HCT116 (cell line): ENCODE results near the gene TSKU. TPM values are rescaled to one million over a fixed set of nuclear protein-coding genes. Genes with fewer than 3 reads are reported as not detected.

Source experiments
- ATAC-seq: fragments of 200-7000 bp; cut with Tn5 transposase; 2 replicates; pipeline ENCODE4 v1.9.1; 2020; ENCODE audit warnings: mild to moderate bottlenecking, moderate library complexity
- BruUV-seq: library from RNA; stranded (reverse); fragments of 400-500 nt; replicated peaks from 2 replicates; lab custom pipeline; 2021; lab: Mats Ljungman, UMichigan
- CTCF ChIA-PET: fragments of 300-600 bp; sonication (Branson Sonifier 250); formaldehyde crosslinking; loops from one replicate; lab custom pipeline; 2021; ENCODE audit warnings: antibody characterized with exemption; lab: Charles Lee
- POLR2A ChIA-PET: fragments of 300-600, 350-600 bp; sonication (Branson Sonifier 250); formaldehyde crosslinking; loops from one replicate; lab custom pipeline; 2021; ENCODE audit warnings: antibody characterized with exemption; lab: Charles Lee
- RAD21 ChIA-PET, 2 experiments: fragments of 300-600 bp; sonication (Branson Sonifier 250); formaldehyde crosslinking; loops; one replicate each; lab custom pipeline; 2023; ENCODE audit warnings: low total read pairs in 2 of 2; ENCODE audit not compliant: uncharacterized antibody in 2 of 2, unreplicated experiment in 2 of 2, low non-redundant PET in 1 of 2; lab: Charles Lee
- DNase-seq: peaks from one replicate; pipeline ENCODE4 v3.0.0-alpha.2; 2010; ENCODE audit warnings: low read depth, low spot score
- H2AFZ ChIP-seq: fragments of 200-600 bp; shearing (Covaris generic), sonication (generic); 2 replicates; pipeline ENCODE4 v1.6.1; 2017; ENCODE audit warnings: low read depth, mixed run types, mixed read lengths, antibody characterized with exemption, low read length; ENCODE audit not compliant: poor library complexity, severe bottlenecking
- H3K27ac ChIP-seq: 2 replicates; pipeline ENCODE4 v1.5.1; 2012; ENCODE audit warnings: low read depth, low read length
- H3K27me3 ChIP-seq: fragments of 200-600 bp; sonication (generic); 2 replicates; pipeline ENCODE4 v1.6.1; 2016; ENCODE audit warnings: mixed run types, low read length, mixed read lengths; ENCODE audit not compliant: insufficient read depth
- H3K36me3 ChIP-seq, 2 experiments: fragments of 200-500 bp in 1 of 2; fragments of 200-600 bp in 1 of 2; sonication (Bioruptor generic) in 1 of 2; sonication (generic) in 1 of 2; 2 replicates each; pipeline versions ENCODE4 v1.5.1 to v1.6.1; 2014 to 2016; ENCODE audit warnings: low read length in 2 of 2, inconsistent platforms in 1 of 2, mixed read lengths in 1 of 2, mixed run types in 1 of 2; ENCODE audit not compliant: insufficient read depth in 2 of 2, control insufficient read depth in 1 of 2
- H3K4me1 ChIP-seq, 2 experiments: fragments of 200-600 bp in 1 of 2; sonication (generic) in 1 of 2; 2 replicates each; pipeline versions ENCODE4 v1.5.1 to v1.6.1; 2012 to 2017; ENCODE audit warnings: low read length in 2 of 2, inconsistent platforms in 1 of 2, mild to moderate bottlenecking in 1 of 2, mixed read lengths in 1 of 2, mixed run types in 1 of 2, moderate library complexity in 1 of 2; ENCODE audit not compliant: insufficient read depth in 2 of 2, control insufficient read depth in 1 of 2
- H3K4me2 ChIP-seq: fragments of 200-600 bp; sonication (generic); 2 replicates; pipeline ENCODE4 v1.6.1; 2017; ENCODE audit warnings: mixed run types, low read length, mixed read lengths
- H3K4me3 ChIP-seq, 2 experiments: fragments of 200-600 bp in 1 of 2; sonication (generic) in 1 of 2; replicated peaks in 1 of 2; 2 replicates each; pipeline ENCODE4 v1.5.1; 2011 to 2016; ENCODE audit warnings: low read length in 2 of 2, control low read depth in 1 of 2, low read depth in 1 of 2, mild to moderate bottlenecking in 1 of 2, mixed read lengths in 1 of 2, mixed run types in 1 of 2
- H3K79me2 ChIP-seq: fragments of 200-600 bp; sonication (generic); 2 replicates; pipeline ENCODE4 v1.6.1; 2017; ENCODE audit warnings: mild to moderate bottlenecking, mixed run types, low read length, moderate library complexity, mixed read lengths; ENCODE audit not compliant: insufficient read depth
- H3K9ac ChIP-seq: fragments of 200-600 bp; sonication (generic); 2 replicates; pipeline ENCODE4 v1.6.1; 2016; ENCODE audit warnings: low read length, mixed read lengths
- H3K9me2 ChIP-seq: fragments of 200-600 bp; sonication (generic), shearing (Covaris generic); 2 replicates; pipeline ENCODE4 v1.6.1; 2017; ENCODE audit warnings: mixed run types, mild to moderate bottlenecking, moderate library complexity; ENCODE audit not compliant: insufficient read depth
- H3K9me3 ChIP-seq, 2 experiments: fragments of 200-500 bp in 1 of 2; fragments of 200-600 bp in 1 of 2; sonication (Bioruptor generic) in 1 of 2; sonication (generic) in 1 of 2; 2 replicates each; pipeline ENCODE4 v1.6.1; 2014 to 2017; ENCODE audit warnings: low read length in 2 of 2, mixed read lengths in 2 of 2, inconsistent platforms in 1 of 2, low read depth in 1 of 2, mild to moderate bottlenecking in 1 of 2, mixed run types in 1 of 2, moderate library complexity in 1 of 2; ENCODE audit not compliant: control insufficient read depth in 1 of 2, insufficient read depth in 1 of 2
- H4K20me1 ChIP-seq: fragments of 200-600 bp; sonication (generic), shearing (Covaris generic); 2 replicates; pipeline ENCODE4 v1.6.1; 2017; ENCODE audit warnings: mixed run types, mild to moderate bottlenecking, moderate library complexity; ENCODE audit not compliant: insufficient read depth
- CBX3 ChIP-seq: IDR thresholded peaks from 2 replicates; pipeline ENCODE4 v1.6.1; 2012; ENCODE audit warnings: low read depth
- CTCF ChIP-seq, 3 experiments: fragments of 200-600 bp in 1 of 3; sonication (generic) in 1 of 3; IDR thresholded peaks in 2 of 3; conservative IDR thresholded peaks in 1 of 3; 2 replicates each; pipeline ENCODE4 v1.5.1; 2012 to 2017; ENCODE audit warnings: low read depth in 2 of 3, low read length in 2 of 3, antibody characterized with exemption in 1 of 3, borderline replicate concordance in 1 of 3, control low read depth in 1 of 3, mild to moderate bottlenecking in 1 of 3, mixed read lengths in 1 of 3, mixed run types in 1 of 3, moderate library complexity in 1 of 3; ENCODE audit not compliant: insufficient read depth in 1 of 3
- EGR1 ChIP-seq: IDR thresholded peaks from 2 replicates; pipeline ENCODE4 v1.6.1; 2012; ENCODE audit warnings: low read depth
- ELF1 ChIP-seq: IDR thresholded peaks from 2 replicates; pipeline ENCODE4 v1.6.1; 2012; ENCODE audit warnings: low read depth, borderline replicate concordance
- EZH2 ChIP-seq: fragments of 200-600 bp; sonication (generic); IDR thresholded peaks from 2 replicates; pipeline ENCODE4 v1.6.1; 2017; ENCODE audit warnings: antibody characterized with exemption, mixed run types
- EZH2phosphoT487 ChIP-seq: fragments of 200-600 bp; IDR thresholded peaks from 2 replicates; pipeline ENCODE4 v1.6.1; 2018; ENCODE audit warnings: antibody characterized with exemption, borderline replicate concordance
- FOSL1 ChIP-seq: IDR thresholded peaks from 2 replicates; pipeline ENCODE4 v1.6.1; 2012; ENCODE audit warnings: low read depth
- POLR2A ChIP-seq: IDR thresholded peaks from 2 replicates; pipeline ENCODE4 v1.7.0; 2011; ENCODE audit warnings: borderline replicate concordance; ENCODE audit not compliant: insufficient read depth, insufficient read length; ENCODE audit errors: extremely low read depth
- POLR2AphosphoS5 ChIP-seq: IDR thresholded peaks from 2 replicates; pipeline ENCODE4 v1.6.1; 2011; ENCODE audit warnings: mild to moderate bottlenecking, low read depth, low read length, moderate library complexity
- RAD21 ChIP-seq: IDR thresholded peaks from 2 replicates; pipeline ENCODE4 v1.6.1; 2012; ENCODE audit warnings: low read depth, mild to moderate bottlenecking
- SIN3A ChIP-seq: IDR thresholded peaks from 2 replicates; pipeline ENCODE4 v1.6.1; 2012; ENCODE audit warnings: low read depth
- SP1 ChIP-seq: IDR thresholded peaks from 2 replicates; pipeline ENCODE4 v1.6.1; 2012; ENCODE audit warnings: low read depth
- SRF ChIP-seq: IDR thresholded peaks from 2 replicates; pipeline ENCODE4 v1.6.1; 2012; ENCODE audit warnings: low read depth
- ZFX ChIP-seq: fragments of 450-650 bp; IDR thresholded peaks from 2 replicates; pipeline ENCODE4 v1.6.1; 2017
- ZNF274 ChIP-seq: fragments of 200-500 bp; sonication (Bioruptor generic); IDR thresholded peaks from 2 replicates; pipeline ENCODE4 v1.6.1; 2014; ENCODE audit warnings: mild to moderate bottlenecking, low read depth, low read length, inconsistent platforms
- intact Hi-C: fragments of 100-400 bp; cut with micrococcal nuclease; formaldehyde crosslinking; loops from 2 replicates; pipeline ENCODE4 v1.10.0; 2022
- total RNA-seq: library from RNA; stranded (reverse); gene quantifications from one replicate; pipeline ENCODE4 v1.2.1, GENCODE V29; 2021; ENCODE audit not compliant: unreplicated experiment
- TF ChIP-seq, protein P1 (sequence below): IDR thresholded peaks from 2 replicates; pipeline ENCODE4 v1.6.1; 2012; ENCODE audit warnings: low read depth
- TF ChIP-seq, protein P2 (sequence below): IDR thresholded peaks from 2 replicates; pipeline ENCODE4 v1.6.1; 2011; ENCODE audit warnings: mild to moderate bottlenecking, low read length, moderate library complexity; ENCODE audit not compliant: insufficient replicate concordance; ENCODE audit errors: extremely low read depth
- TF ChIP-seq, protein P3 (sequence below): IDR thresholded peaks from 2 replicates; pipeline ENCODE4 v1.6.1; 2012
- TF ChIP-seq, protein P4 (sequence below): IDR thresholded peaks from 2 replicates; pipeline ENCODE4 v1.6.1; 2012

Gene TSKU
- total RNA-seq, 1 experiment from 2014 or later: 21.9 TPM

GRCh38 chr11:76824980-76825725 is 42.0 kb downstream of the TSKU start:
- RAD21 ChIA-PET: interaction anchor here in 1 of 2 experiments (1.5 kb wide), 1 partner anchor 15 kb away, joined by 3 read pairs; no protein-coding TSS in a partner anchor
- no peak for ATAC-seq

More at GRCh38 chr11:76824980-76825725, 42.0 kb downstream of the TSKU start:
- no peaks in the 10 kb centered on the region for H3K9me3 ChIP-seq
- H3K9ac ChIP-seq: peak overlapping the region; percentile 53
- POLR2A ChIA-PET: no interaction called here
- intact Hi-C loops: no loop called here
- H3K27ac ChIP-seq: peak overlapping the region; percentile 55; the same call in 1 of the 2 replicates
- peak overlapping the region; percentile 91 for H3K4me2 ChIP-seq
- no TSS peak for BruUV-seq
- H3K79me2 ChIP-seq: no peaks in the 10 kb centered on the region
- no peaks in the 10 kb centered on the region for H3K27me3 ChIP-seq
- peaks cover 18 to 34% of the 10 kb centered on the region in 2 experiments; a peak in 3 of 4 replicates for H3K4me1 ChIP-seq
- H3K36me3 ChIP-seq: no peaks in the 10 kb centered on the region
- DNase-seq: no peak
- H2AFZ ChIP-seq: peak overlapping the region; percentile 17
- no peak overlapping the region for H3K4me3 ChIP-seq
- CTCF ChIA-PET: interaction anchor here (1.9 kb wide), 1 partner anchor 94 kb away, joined by 11 read pairs; no protein-coding TSS in a partner anchor
- TF ChIP-seq POLR2A: no peak
- no peak for TF ChIP-seq CBX3
- TF ChIP-seq EGR1: no peak
- no peak for TF ChIP-seq CTCF (IDR thresholded peaks at IDR 0.05 in 2 of 3, conservative IDR thresholded peaks at IDR 0.05 in 1 of 3; ENCODE audit: borderline replicate concordance in 1 of 3, insufficient read depth in 1 of 3, low read depth in 2 of 3, low read length in 2 of 3)
- TF ChIP-seq SP1: no peak
- no peak for TF ChIP-seq EZH2
- no peak for TF ChIP-seq SIN3A
- TF ChIP-seq ZFX: no peak
- TF ChIP-seq ZNF274: no peak
- TF ChIP-seq, protein P1, sequence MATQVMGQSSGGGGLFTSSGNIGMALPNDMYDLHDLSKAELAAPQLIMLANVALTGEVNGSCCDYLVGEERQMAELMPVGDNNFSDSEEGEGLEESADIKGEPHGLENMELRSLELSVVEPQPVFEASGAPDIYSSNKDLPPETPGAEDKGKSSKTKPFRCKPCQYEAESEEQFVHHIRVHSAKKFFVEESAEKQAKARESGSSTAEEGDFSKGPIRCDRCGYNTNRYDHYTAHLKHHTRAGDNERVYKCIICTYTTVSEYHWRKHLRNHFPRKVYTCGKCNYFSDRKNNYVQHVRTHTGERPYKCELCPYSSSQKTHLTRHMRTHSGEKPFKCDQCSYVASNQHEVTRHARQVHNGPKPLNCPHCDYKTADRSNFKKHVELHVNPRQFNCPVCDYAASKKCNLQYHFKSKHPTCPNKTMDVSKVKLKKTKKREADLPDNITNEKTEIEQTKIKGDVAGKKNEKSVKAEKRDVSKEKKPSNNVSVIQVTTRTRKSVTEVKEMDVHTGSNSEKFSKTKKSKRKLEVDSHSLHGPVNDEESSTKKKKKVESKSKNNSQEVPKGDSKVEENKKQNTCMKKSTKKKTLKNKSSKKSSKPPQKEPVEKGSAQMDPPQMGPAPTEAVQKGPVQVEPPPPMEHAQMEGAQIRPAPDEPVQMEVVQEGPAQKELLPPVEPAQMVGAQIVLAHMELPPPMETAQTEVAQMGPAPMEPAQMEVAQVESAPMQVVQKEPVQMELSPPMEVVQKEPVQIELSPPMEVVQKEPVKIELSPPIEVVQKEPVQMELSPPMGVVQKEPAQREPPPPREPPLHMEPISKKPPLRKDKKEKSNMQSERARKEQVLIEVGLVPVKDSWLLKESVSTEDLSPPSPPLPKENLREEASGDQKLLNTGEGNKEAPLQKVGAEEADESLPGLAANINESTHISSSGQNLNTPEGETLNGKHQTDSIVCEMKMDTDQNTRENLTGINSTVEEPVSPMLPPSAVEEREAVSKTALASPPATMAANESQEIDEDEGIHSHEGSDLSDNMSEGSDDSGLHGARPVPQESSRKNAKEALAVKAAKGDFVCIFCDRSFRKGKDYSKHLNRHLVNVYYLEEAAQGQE: no peak
- no peak for TF ChIP-seq SRF
- TF ChIP-seq, protein P2, sequence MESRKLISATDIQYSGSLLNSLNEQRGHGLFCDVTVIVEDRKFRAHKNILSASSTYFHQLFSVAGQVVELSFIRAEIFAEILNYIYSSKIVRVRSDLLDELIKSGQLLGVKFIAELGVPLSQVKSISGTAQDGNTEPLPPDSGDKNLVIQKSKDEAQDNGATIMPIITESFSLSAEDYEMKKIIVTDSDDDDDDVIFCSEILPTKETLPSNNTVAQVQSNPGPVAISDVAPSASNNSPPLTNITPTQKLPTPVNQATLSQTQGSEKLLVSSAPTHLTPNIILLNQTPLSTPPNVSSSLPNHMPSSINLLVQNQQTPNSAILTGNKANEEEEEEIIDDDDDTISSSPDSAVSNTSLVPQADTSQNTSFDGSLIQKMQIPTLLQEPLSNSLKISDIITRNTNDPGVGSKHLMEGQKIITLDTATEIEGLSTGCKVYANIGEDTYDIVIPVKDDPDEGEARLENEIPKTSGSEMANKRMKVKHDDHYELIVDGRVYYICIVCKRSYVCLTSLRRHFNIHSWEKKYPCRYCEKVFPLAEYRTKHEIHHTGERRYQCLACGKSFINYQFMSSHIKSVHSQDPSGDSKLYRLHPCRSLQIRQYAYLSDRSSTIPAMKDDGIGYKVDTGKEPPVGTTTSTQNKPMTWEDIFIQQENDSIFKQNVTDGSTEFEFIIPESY: no peak
- no peak for TF ChIP-seq FOSL1
- TF ChIP-seq, protein P3, sequence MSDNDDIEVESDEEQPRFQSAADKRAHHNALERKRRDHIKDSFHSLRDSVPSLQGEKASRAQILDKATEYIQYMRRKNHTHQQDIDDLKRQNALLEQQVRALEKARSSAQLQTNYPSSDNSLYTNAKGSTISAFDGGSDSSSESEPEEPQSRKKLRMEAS: no peak
- TF ChIP-seq RAD21: no peak
- TF ChIP-seq EZH2phosphoT487: no peak
- TF ChIP-seq, protein P4, sequence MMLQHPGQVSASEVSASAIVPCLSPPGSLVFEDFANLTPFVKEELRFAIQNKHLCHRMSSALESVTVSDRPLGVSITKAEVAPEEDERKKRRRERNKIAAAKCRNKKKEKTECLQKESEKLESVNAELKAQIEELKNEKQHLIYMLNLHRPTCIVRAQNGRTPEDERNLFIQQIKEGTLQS: no peak
- no peak for TF ChIP-seq ELF1
- no peak for TF ChIP-seq POLR2AphosphoS5
- H3K9me2 ChIP-seq: no peaks in the 10 kb centered on the region
- H4K20me1 ChIP-seq: no peaks in the 10 kb centered on the region
